HG03280 (cell line): ENCODE data around the gene CAD.
"Not testable (repeated sequence)": the region's sequence is repeated elsewhere in the genome, so short reads cannot be mapped to it uniquely, and the experiment has no call there.

Experiments used
- ATAC-seq: cut with Tn5 transposase; IDR thresholded peaks from one replicate; pipeline ENCODE4 v1.9.1; 2021; ENCODE audit warnings: mild to moderate bottlenecking, moderate library complexity; ENCODE audit not compliant: unreplicated experiment

The CAD gene

GRCh38 chr2:27217173-27218121 lies at the start of gene CAD:
TSS of gene CAD (plus strand) at chr2:27217369. CDS start at chr2:27217552, 183 bp downstream.
- peak; percentile 85 for ATAC-seq

- no peak for ATAC-seq
Measured at GRCh38 chr2:27170581-27171337, 46.4 kb upstream of the CAD start.

GRCh38 chr2:27171351-27171848 lies 45.8 kb upstream of the CAD start:
- no peak for ATAC-seq

- ATAC-seq, result no peak
Measured at GRCh38 chr2:27174638-27175037, 42.5 kb upstream of the CAD start.

GRCh38 chr2:27175330-27175729 lies 41.8 kb upstream of the CAD start:
- ATAC-seq, result no peak

- not testable (repeated sequence) for ATAC-seq
Measured at GRCh38 chr2:27175781-27176180, 41.4 kb upstream of the CAD start.

- ATAC-seq, result no peak
Measured at GRCh38 chr2:27177441-27178351, 39.5 kb upstream of the CAD start.

GRCh38 chr2:27178469-27178868 lies 38.7 kb upstream of the CAD start:
- ATAC-seq, result no peak

GRCh38 chr2:27179344-27180000 lies 37.7 kb upstream of the CAD start:
- ATAC-seq, result no peak

GRCh38 chr2:27182346-27182745 lies 34.8 kb upstream of the CAD start:
- ATAC-seq, result no peak

- no peak for ATAC-seq
Measured at GRCh38 chr2:27184115-27184514, 33.1 kb upstream of the CAD start.

GRCh38 chr2:27185331-27186026 lies 31.7 kb upstream of the CAD start:
- ATAC-seq, result no peak

- no peak for ATAC-seq
Measured at GRCh38 chr2:27186613-27187345, 30.4 kb upstream of the CAD start.

- no peak for ATAC-seq
Measured at GRCh38 chr2:27189989-27190388, 27.2 kb upstream of the CAD start.

- no peak for ATAC-seq
Measured at GRCh38 chr2:27191070-27191829, 25.9 kb upstream of the CAD start.

GRCh38 chr2:27194538-27195354 lies 22.4 kb upstream of the CAD start:
- no peak for ATAC-seq

GRCh38 chr2:27195799-27196198 lies 21.4 kb upstream of the CAD start:
- not testable (repeated sequence) for ATAC-seq
